ENCODE measurements around the gene TDRD12.

The TDRD12 gene

GRCh38 chr19:32691291-32691951 lies 28.1 kb upstream of the TDRD12 start, which contains the start of gene NUDT19 (continued):
- no peak for TF ChIP-seq ZNF473 (tag by site-specific recombination; IDR thresholded peaks at IDR 0.05)
- no peak for TF ChIP-seq ZNF837 (tag by site-specific recombination; IDR thresholded peaks at IDR 0.05)
- TF ChIP-seq ZNF560 (tag by site-specific recombination; IDR thresholded peaks at IDR 0.05; ENCODE audit: borderline replicate concordance), result no peak
- TF ChIP-seq TSHZ1 (tag by site-specific recombination; IDR thresholded peaks at IDR 0.05; ENCODE audit: borderline replicate concordance), result no peak; the same call in 1 of the 2 replicates
- TF ChIP-seq ZNF121 (tag by site-specific recombination; IDR thresholded peaks at IDR 0.05), result 0 out of 2 replicates have a peak, but pooled peaks have one; percentile 51
- no peak for TF ChIP-seq ZNF626 (tag by site-specific recombination; IDR thresholded peaks at IDR 0.05)
- TF ChIP-seq, protein P1, sequence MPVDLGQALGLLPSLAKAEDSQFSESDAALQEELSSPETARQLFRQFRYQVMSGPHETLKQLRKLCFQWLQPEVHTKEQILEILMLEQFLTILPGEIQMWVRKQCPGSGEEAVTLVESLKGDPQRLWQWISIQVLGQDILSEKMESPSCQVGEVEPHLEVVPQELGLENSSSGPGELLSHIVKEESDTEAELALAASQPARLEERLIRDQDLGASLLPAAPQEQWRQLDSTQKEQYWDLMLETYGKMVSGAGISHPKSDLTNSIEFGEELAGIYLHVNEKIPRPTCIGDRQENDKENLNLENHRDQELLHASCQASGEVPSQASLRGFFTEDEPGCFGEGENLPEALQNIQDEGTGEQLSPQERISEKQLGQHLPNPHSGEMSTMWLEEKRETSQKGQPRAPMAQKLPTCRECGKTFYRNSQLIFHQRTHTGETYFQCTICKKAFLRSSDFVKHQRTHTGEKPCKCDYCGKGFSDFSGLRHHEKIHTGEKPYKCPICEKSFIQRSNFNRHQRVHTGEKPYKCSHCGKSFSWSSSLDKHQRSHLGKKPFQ (tag by site-specific recombination; IDR thresholded peaks at IDR 0.05), result peak; percentile 46
- TF ChIP-seq ZNF354C (tag by site-specific recombination; IDR thresholded peaks at IDR 0.05; ENCODE audit: borderline replicate concordance, low read depth), result no peak
- TF ChIP-seq SALL2 (tag by site-specific recombination; IDR thresholded peaks at IDR 0.05; ENCODE audit: borderline replicate concordance), result no peak
- TF ChIP-seq ZNF549 (tag by site-specific recombination; IDR thresholded peaks at IDR 0.05), result no peak
- TF ChIP-seq ZNF707 (tag by site-specific recombination; IDR thresholded peaks at IDR 0.05), result no peak
- TF ChIP-seq ZNF558 (tag by site-specific recombination; IDR thresholded peaks at IDR 0.05), result 0 out of 2 replicates have a peak, but pooled peaks have one; percentile 34
- TF ChIP-seq, protein P2, sequence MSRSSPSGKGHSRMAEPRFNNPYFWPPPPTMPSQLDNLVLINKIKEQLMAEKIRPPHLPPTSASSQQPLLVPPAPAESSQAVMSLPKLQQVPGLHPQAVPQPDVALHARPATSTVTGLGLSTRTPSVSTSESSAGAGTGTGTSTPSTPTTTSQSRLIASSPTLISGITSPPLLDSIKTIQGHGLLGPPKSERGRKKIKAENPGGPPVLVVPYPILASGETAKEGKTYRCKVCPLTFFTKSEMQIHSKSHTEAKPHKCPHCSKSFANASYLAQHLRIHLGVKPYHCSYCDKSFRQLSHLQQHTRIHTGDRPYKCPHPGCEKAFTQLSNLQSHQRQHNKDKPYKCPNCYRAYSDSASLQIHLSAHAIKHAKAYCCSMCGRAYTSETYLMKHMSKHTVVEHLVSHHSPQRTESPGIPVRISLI (tag by site-specific recombination; IDR thresholded peaks at IDR 0.05), result no peak
- no peak for TF ChIP-seq ZNF133 (tag by site-specific recombination; IDR thresholded peaks at IDR 0.05)
- TF ChIP-seq ZNF416 (tag by site-specific recombination; IDR thresholded peaks at IDR 0.05), result no peak
- TF ChIP-seq KLF9 (tag by site-specific recombination; IDR thresholded peaks at IDR 0.05; ENCODE audit: low read depth), result peak; percentile 86
- no peak for TF ChIP-seq ZBTB6 (tag by site-specific recombination; IDR thresholded peaks at IDR 0.05)
- TF ChIP-seq ZNF266 (tag by site-specific recombination; IDR thresholded peaks at IDR 0.05; ENCODE audit: low read depth), result no peak
- TF ChIP-seq, protein P3, sequence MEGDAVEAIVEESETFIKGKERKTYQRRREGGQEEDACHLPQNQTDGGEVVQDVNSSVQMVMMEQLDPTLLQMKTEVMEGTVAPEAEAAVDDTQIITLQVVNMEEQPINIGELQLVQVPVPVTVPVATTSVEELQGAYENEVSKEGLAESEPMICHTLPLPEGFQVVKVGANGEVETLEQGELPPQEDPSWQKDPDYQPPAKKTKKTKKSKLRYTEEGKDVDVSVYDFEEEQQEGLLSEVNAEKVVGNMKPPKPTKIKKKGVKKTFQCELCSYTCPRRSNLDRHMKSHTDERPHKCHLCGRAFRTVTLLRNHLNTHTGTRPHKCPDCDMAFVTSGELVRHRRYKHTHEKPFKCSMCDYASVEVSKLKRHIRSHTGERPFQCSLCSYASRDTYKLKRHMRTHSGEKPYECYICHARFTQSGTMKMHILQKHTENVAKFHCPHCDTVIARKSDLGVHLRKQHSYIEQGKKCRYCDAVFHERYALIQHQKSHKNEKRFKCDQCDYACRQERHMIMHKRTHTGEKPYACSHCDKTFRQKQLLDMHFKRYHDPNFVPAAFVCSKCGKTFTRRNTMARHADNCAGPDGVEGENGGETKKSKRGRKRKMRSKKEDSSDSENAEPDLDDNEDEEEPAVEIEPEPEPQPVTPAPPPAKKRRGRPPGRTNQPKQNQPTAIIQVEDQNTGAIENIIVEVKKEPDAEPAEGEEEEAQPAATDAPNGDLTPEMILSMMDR (tag by site-specific recombination; IDR thresholded peaks at IDR 0.05), result peak; percentile 56; the same call in 1 of the 2 replicates
- TF ChIP-seq ZNF610 (tag by site-specific recombination; IDR thresholded peaks at IDR 0.05; ENCODE audit: borderline replicate concordance), result peak; percentile 80
- peak; percentile 83 for TF ChIP-seq SCRT2 (tag by site-specific recombination; IDR thresholded peaks at IDR 0.05)
- TF ChIP-seq, protein P4, sequence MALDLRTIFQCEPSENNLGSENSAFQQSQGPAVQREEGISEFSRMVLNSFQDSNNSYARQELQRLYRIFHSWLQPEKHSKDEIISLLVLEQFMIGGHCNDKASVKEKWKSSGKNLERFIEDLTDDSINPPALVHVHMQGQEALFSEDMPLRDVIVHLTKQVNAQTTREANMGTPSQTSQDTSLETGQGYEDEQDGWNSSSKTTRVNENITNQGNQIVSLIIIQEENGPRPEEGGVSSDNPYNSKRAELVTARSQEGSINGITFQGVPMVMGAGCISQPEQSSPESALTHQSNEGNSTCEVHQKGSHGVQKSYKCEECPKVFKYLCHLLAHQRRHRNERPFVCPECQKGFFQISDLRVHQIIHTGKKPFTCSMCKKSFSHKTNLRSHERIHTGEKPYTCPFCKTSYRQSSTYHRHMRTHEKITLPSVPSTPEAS (tag by site-specific recombination; IDR thresholded peaks at IDR 0.05), result no peak
- TF ChIP-seq OSR2 (tag by site-specific recombination; IDR thresholded peaks at IDR 0.05), result no peak
- peak; percentile 90 for TF ChIP-seq ZNF2 (tag by site-specific recombination; IDR thresholded peaks at IDR 0.05)
- no peak for TF ChIP-seq GFI1B (tag by site-specific recombination; IDR thresholded peaks at IDR 0.05)
- TF ChIP-seq ZNF544 (tag by site-specific recombination; IDR thresholded peaks at IDR 0.05), result no peak
- TF ChIP-seq ZBTB1 (tag by site-specific recombination; IDR thresholded peaks at IDR 0.05), result no peak
